Stimulated activated CD4-positive, alpha-beta T cell treated with anti-CD3 and anti-CD28 coated beads, TNF-alpha, amount 100 ng/mL, for 24 hours (primary cell): ENCODE results near the gene APP.

ENCODE experiments used
- DNase-seq, 3 experiments: peaks; one replicate each; pipeline ENCODE4 v3.0.0-alpha.2; 2020; ENCODE audit warnings: low read depth in 3 of 3

Gene APP

DNA sequence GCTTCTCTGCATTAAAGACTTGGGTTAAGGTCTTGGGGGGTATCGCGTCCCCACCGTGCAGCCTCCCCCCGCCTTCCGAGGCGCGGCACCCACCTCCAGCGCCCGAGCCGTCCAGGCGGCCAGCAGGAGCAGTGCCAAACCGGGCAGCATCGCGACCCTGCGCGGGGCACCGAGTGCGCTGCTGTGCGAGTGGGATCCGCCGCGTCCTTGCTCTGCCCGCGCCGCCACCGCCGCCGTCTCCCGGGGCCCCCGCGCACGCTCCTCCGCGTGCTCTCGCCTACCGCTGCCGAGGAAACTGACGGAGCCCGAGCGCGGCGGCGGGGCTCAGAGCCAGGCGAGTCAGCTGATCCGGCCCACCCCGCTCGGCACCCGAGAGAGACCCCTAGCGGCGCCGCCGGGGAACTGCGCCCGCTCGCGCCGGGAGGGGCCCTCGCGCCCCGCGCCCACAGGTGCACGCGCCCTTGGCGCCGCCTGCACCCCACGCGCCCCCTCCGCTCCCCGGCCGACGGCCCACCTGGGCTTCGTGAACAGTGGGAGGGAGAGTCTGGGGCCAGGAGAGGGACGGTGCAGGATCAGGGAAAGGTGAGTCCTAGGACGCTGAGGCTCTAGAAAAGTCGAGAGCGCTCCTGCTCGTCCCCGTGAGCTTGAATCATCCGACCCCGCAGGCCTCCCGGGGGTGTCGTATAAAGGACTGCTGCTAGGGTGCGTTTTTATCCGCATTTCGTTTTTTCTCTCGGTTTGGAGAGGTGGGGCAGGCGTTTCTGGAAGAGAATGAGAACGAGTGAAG lies at the start of gene APP:
TSS of gene APP (minus strand) at position 300 of the 787 bp plus-strand sequence. CDS start at position 150, 150 bp downstream.
- DNase-seq = peak; percentile 75 to 82 (median 82)

DNA sequence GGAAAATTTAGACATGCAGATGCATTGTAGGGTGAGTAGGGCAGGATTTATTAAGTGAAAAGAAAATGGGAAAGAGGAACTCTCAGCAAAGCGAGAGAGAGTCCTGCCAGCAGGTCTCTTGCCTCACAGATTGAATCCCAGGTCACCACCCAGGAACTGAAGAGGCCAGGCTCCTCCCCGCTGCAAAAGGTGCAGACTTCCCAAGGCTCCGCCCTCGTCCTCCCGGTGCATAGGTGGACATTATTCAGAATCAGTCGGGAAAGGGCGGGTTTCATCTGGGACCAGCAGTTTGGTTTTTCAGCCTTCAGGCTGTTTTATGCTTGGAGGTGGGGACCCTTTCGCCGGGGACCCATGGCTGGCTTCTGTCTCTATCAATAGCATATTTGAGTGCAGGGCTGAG lies 41.6 kb upstream of the APP start:
- no peak for DNase-seq

DNA sequence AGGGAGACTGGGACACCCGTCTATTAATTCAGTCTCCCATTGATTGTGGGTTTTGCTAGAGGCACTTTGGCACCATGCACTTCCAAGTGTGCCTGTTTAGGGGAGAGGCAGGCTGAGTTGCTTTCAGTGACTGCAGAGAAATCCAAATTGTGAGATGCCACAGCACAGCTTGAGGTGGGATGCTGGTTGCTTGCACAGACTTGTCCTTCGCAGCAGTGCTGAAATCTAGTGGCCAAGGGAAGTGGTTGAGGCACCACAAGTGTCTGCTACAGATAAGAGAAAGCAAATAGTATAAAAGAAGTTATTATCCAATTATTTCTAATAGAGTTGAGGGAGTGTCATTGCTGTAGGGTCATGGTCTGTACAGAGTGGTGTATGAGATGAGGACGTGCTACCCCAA lies 40.0 kb upstream of the APP start:
- DNase-seq = no peak

DNA sequence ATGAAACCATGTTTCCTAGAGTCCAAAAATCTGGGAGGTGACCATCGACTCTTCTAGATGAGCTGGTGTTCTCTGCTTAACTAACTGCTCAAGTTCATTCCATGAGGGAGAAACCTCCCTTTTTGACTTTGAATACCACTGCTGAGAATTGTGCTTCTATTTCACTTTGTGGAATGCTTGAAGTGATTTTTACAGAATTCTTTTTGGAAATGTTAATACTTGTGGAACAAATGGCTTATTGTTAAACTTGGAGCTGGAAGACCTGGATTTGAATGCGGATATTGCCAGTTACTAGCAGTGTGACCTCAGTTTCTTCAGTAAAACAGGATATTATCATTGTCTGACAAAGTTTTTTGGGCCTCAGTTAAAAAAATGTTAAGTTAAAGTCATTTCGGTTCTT lies 36.5 kb upstream of the APP start:
- DNase-seq = no peak

DNA sequence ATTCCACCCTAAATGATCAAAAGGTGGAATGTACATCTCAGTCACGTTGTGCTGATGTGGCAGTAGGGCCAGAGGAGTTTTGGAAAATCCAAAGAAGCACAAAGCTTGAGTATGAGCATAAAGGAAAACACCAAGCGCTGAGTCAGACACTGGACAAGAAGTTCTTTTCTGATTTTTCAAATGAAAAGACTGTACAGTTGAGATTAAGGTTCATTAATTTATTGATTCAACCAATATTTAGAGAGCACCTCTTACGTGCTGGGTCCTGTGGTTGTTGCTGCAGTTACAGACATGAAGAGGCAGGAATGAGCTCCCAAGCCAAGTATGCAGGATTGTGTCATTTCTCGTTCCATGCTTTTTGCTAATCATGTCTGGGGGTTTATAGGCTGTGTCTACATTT lies 28.9 kb upstream of the APP start:
- DNase-seq = no peak

DNA sequence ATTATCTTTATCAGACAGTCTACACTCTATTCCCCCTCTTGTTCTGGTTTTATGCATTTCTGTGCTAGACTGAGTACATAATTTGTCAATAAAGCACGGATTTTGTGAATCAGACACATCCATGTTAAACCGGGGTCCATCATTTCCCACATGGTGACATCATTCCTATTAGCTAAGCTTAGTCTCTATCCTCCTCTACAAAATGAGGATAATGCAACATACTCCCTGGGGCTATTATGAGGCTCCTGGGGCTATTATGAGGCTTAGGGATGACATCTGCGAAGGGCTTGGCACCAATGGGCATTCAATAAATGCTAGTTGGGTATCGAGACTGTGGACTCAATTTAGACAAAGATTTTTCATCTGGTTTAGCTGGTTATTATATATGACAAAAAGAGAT lies 25.1 kb upstream of the APP start:
- DNase-seq = no peak

DNA sequence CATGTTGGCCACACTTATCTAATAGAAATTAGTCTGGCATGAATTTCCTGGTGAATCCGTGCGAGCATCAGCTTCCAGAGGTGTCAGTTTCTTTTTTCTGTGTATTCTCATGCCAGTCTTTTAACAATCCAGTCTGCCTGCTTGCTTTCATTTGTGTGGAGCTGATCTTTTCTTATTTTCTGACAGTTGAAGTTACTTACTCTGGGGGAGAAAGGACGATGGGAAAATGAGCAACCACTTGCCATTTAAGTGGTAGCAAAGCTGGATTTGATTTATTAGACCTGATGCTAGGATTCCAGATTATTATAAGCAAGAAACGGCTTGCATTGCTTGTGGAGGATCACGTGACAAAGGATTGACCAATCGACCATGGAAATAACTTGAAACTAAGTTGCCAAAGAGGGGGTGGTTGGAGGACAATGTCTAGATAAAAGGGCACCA lies 24.3 kb upstream of the APP start:
- DNase-seq = no peak

DNA sequence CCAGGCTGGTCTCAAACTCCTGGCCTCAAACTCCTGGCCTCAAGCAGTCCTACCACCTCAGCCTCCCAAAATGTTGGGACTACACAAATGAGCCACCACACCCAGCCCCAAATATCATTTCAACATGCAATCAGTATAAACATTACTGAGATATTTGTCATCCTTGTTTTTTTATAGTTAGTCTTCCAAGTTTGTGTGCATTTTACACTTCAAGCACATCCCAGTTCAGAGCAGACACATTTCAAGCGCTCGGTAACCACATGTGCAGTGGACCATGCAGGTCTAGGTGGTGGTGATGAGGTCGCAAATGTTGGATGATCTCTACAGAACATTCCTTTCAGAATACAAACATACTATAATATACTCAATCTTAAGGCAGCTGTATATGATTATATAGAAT lies 23.8 kb upstream of the APP start:
- no peak for DNase-seq

DNA sequence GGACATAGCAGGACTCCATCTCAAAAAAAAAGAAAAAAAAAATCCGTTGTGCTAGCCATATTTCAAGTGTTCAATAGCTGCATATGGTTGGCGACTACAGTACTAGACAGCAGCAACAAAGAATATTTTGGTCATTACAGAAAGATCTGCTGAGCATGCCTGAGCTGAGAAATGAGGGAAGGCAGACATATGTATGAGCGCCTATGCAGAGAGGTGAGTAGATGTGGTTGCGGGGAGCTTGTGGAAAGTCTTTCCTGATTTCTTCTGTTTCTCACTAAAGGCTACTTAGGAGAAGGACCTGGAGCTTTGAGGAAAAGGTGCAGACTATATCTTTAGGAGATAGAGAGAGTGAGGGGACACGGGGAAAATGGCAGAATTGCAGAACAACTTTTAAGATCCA lies 21.0 kb upstream of the APP start:
- no peak for DNase-seq

DNA sequence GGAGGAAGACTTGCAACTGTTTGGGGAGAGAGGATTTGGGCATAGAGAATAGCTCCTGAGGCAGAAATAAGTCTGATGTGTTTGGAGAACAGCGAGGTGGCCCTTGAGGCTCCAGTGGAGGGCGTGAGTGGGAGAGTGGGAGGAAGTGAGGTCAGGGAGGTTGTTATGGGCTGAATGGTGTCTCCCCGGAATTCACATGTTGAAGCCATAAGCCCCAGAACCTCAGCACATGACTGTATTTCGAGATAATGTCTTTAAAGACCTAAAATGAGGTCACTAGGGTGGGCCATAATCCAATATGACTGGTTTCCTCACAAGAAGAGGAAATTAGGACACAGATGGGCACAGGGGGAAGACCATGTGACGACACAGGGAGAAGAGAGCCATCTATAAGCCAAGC lies 17.9 kb upstream of the APP start:
- no peak for DNase-seq

DNA sequence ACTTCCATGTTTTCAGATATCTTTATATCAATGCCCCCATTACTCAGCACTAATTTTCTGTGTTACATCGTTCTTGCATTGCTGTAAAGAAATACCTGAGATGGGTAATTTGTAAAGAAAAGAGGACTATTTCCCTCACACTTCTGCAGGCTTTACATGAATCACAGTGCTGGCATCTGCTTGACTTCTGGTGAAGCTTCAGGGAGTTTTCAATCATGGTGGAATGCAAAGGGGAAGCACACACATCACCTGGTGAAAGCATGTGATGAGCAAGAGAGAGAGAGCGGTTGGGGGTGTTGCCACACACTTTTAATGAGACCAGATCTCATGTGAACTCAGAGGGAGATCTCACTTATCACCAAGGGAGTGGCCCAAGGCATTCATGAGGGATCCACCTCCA lies 14.9 kb upstream of the APP start:
- DNase-seq = no peak

DNA sequence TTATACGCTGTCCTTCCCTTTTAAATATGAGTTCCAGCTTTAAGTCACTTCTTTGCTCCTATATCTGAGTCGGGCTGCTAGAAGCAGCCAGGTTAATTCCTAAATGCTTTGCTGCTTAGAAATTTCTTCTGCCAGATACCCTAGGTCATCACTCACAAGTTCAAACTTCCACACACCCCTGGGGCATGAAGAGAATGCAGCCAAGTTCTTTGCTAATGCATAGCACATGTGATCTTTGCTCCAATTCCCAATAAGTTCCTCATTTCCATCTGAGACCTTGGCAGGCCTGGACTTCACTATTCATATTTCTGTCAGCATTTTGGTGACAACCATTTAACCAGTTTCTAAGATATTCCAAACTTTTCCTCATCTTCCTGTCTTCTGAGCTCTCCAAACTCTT lies 14.5 kb upstream of the APP start:
- DNase-seq = no peak

DNA sequence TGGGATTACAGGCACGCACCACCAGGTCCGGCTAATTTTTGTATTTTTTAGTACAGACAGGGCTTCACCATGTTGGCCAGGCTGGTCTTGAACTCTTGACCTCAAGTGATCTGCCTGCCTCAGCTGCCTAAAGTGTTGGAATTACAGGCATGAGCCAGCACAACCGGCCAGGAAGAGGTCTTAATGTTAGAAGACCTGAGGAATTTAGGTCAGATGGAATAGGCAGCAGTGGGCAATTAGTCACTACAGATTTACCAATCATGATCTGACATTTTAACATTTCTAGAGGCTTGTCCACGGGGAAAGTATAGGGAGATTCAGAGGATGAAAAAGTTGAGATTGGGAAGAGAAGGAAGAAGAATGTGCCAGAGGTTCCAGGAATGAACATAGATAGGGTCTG lies 8.9 kb upstream of the APP start:
- no peak for DNase-seq

DNA sequence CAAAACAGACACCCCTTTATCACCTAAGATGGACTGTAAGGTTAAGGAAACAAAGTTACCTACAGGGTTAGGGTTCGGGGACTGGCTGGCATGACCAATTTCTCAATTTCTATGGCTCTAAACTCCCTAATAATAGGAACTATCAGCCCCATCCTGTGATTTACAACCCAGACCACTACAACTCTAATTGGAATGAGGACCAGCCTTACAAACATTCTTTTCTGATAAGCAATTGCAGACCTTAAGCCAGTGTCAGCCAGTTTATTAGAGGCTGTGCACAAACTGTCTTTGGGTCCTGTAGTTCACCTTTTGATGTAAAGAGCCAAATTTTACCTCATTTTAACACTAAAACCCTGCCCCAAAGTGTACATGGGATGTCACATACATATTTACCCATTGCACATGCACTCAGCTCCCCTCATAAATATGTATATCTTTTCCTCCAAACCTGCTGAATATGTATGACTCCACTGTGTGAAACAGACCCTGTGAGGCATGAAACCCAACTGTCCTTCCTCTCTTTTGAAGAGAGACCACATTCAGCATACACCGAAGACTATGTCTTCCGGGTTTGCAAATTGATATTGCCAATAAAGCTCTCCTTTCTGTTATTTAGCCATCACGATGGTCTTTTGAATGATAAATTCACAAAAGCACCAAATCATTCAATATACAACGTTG lies 7.3 kb upstream of the APP start:
- no peak for DNase-seq

DNA sequence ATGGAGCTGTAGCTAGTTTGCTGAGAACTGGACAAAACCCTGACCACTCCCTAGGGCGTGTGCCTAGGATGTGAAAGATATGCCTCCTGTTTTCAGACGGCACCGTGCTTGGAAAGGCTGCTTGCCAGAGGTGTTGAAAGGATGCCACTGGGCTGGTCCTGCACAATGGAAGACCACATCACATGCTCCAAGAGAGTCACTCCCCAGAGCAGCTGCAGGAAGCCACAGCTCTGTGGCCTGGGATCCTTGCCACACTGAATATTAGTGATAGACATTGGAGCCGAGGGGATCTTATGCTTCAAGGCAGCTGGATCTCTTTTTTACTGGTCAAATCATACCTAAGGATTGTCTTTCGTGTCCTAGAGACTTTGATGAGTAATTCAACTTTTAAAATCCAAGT lies 6.6 kb upstream of the APP start:
- DNase-seq = no peak

DNA sequence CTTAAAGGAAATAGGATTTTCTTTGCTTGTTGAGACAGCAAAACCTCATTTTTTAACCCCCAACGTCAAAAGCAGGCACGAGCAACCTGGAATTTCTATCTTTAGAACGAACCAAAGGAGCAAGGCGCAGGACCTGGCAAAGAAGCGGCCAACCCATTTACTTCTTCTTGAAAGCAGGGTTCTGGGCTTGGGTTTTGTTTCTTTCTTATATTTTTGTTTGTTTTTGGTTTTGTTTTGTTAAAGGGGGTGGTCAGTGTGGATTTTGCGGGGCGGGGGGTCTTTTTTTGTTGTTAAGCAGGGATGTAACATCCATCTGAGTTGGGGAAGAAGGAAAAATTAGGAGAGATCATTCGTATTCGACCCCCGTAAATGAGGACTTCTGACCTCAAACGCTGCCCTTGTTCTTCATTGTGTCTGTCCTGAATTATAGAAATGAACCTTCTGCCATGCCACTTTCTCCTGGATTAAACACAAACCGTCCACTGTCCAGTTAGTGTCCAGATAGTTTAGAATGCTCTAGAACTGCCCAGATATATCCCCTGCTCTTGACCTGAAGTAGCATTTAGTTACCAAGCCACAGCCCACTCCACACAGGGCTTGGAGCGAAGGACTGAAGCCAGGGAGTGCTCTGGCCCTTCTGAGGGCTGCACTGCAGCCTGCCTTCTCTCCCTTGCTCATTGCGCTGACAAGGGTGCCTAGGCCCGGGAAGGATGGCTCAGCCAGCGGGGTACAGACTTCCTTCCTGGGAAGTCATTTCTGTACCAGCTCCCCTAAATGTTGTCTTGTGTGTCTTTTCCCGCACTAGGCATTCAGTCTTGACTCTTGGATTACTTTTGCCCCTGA lies 909 bp upstream of the APP start:
- no peak for DNase-seq

DNA sequence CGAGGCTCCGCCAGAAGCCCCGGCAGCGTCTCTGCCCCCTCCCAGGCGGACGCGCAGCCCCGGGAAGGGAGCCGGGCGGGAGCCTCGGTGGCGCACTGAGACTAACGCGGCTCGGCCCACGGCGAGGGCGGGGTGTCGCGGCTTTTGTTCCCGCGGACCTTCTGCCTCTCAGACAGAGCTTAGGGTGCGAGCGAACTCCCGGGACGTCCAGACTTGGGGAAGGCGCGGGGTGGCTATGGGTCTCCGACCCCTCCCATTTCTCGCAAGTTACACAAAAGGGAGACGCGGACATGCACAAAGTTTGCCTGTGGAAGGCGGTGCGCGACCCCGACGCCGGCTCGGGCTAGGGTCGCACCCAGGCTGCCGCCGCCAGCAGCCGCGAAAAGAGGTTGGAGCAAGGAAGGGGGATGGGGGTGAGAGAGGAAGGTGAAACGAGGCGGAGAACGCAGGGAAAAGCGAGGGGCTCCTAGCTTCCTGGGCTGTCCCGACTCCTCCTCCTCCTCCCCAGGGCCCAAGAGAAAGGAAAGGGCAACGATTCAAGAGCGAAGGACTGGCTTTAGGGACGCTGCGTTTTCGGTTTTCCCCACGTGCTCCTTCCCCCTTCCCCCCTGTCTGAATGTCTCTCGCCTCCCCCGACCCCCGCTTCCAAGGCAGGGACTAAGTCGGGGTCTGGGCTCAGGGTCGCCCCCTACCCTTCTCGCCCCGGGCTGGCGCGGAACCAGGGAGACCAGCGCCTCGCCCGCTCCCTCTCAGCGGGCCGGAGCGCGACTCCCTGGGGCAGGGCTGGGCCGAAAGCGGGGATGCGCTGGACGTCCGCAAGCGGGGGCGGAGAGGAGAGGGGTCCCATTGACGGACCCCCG lies 729 bp downstream of the APP start:
- DNase-seq = peak; percentile 7 to 47 (median 9)

DNA sequence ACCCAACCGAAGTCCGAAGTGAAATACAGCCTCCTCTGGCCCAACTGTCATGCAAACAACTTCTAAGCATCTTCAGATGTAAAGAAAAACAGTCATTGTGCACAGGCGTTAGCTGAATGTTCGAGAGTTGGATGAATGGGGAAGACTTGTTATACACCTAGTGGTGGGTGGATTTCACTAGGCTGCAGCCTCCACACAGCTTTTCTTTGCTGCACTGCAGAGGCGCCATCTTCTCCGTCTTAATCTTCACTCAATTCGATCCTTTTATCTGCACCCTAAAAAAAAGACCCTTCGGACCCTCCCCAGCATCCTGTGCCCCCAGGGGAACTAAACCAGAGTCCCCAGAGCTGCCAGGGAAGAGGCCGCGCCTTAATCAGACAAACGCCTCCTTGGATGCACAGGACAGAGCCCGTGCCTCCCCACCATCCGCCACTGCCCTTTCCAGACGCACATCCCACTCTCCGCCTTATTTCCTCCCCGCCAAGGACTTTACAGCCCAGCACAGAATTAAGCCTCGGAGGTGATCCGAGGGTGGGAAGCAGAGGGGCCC lies 1.4 kb downstream of the APP start:
- peak; percentile 14 to 34 (median 15) for DNase-seq

DNA sequence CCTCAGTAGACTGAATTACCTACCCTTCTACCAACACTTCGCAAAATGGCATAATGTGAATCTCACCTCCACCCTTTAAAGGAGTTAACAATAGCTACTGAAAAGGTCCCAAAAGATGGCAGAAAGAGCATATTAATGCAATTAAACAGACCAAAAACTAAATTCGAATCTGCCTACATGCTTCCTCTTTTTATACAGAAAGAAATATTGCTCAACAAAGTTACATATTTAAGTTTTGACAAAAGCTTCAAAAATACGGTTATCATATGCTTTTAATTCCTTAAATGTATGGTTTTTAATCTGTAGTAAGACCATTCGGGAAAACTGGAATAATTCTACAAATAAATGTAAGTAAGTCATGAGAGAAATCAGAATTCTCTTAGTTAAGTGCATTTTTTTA lies 2.2 kb downstream of the APP start:
- DNase-seq = no peak

DNA sequence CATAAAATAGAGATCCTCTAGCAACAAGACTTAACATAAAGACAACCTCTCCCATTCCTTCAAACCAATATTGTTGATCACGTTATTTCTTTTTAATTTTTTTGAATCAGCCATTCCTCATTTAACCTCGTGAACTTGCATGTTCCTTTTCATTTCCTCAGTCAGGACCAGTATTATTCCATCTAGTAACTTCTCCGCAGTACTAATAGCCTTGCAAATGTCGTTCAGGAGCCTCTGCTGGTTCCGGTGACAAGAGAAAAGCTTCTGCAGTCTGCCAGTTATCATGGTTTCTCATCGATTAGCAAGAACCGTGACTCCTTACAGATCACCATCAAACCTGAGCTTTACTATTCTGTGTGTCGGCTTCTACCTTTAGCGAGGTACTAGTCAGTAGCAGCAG lies 3.0 kb downstream of the APP start:
- DNase-seq = no peak

DNA sequence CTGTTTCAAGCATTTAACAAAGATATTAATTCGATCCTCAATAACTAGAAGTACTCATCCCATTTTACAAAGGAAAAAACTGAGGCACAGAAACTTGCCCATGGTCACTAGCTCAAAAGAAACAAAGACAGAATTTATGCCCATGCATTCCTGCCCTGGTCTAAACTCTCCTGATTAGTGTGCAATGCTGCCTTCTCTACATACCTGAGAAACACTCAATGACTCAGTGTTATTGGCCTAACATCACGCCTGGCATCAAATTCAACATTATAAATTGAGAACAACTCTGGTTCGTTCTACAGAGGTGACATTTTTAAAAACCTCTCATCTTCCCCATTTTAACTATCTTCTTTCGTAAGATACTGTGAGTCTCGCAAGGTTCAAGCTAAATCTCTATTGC lies 5.2 kb downstream of the APP start:
- no peak for DNase-seq
